ENCODE data around the gene PAM.

The PAM gene

GRCh38 chr5:102933316-102933715 lies 178.2 kb downstream of the PAM start:
- no peak for DNase-seq (ENCODE audit: low read depth, low spot score)

GRCh38 chr5:102933721-102934459 lies 178.8 kb downstream of the PAM start:
- DNase-seq (ENCODE audit: low read depth, low spot score): no peak

GRCh38 chr5:102937894-102938293 lies 182.8 kb downstream of the PAM start:
- no peak for DNase-seq (ENCODE audit: low read depth, low spot score)

- no peak for DNase-seq (ENCODE audit: low read depth, low spot score)
These were observed 186.0 kb downstream of the PAM start for GRCh38 chr5:102941111-102941510.

GRCh38 chr5:102946414-102946813 lies 191.3 kb downstream of the PAM start:
- no peak for DNase-seq (ENCODE audit: low read depth, low spot score)

- DNase-seq (ENCODE audit: low read depth, low spot score): no peak
These were observed 191.9 kb downstream of the PAM start for GRCh38 chr5:102946971-102947370.

- no peak for DNase-seq (ENCODE audit: low read depth, low spot score)
These were observed 200.4 kb downstream of the PAM start for GRCh38 chr5:102955488-102955887.

- no peak for DNase-seq (ENCODE audit: low read depth, low spot score)
These were observed 201.5 kb downstream of the PAM start for GRCh38 chr5:102956599-102956998.

GRCh38 chr5:102957141-102957540 lies 202.0 kb downstream of the PAM start:
- DNase-seq (ENCODE audit: low read depth, low spot score): no peak

- DNase-seq (ENCODE audit: low read depth, low spot score): no peak
These were observed 203.4 kb downstream of the PAM start for GRCh38 chr5:102958481-102959011.

GRCh38 chr5:102959055-102959454 lies 203.9 kb downstream of the PAM start:
- DNase-seq (ENCODE audit: low read depth, low spot score): no peak

- no peak for DNase-seq (ENCODE audit: low read depth, low spot score)
These were observed 206.6 kb downstream of the PAM start for GRCh38 chr5:102961671-102962070.

GRCh38 chr5:102965653-102966052 lies 210.5 kb downstream of the PAM start:
- DNase-seq (ENCODE audit: low read depth, low spot score): no peak

GRCh38 chr5:102969641-102970040 lies 214.5 kb downstream of the PAM start:
- no peak for DNase-seq (ENCODE audit: low read depth, low spot score)

GRCh38 chr5:102971676-102972293 lies 216.7 kb downstream of the PAM start:
- DNase-seq (ENCODE audit: low read depth, low spot score): no peak

GRCh38 chr5:102974177-102974576 lies 219.1 kb downstream of the PAM start:
- no peak for DNase-seq (ENCODE audit: low read depth, low spot score)

GRCh38 chr5:102975045-102975444 lies 219.9 kb downstream of the PAM start:
- no peak for DNase-seq (ENCODE audit: low read depth, low spot score)

GRCh38 chr5:102975457-102976182 lies 220.5 kb downstream of the PAM start:
- no peak for DNase-seq (ENCODE audit: low read depth, low spot score)

GRCh38 chr5:102981957-102982635 lies 227.0 kb downstream of the PAM start:
- DNase-seq (ENCODE audit: low read depth, low spot score): no peak

- no peak for DNase-seq (ENCODE audit: low read depth, low spot score)
These were observed 231.0 kb downstream of the PAM start for GRCh38 chr5:102986074-102986473.

- DNase-seq (ENCODE audit: low read depth, low spot score): no peak
These were observed 233.4 kb downstream of the PAM start for GRCh38 chr5:102988459-102988858.

GRCh38 chr5:102991802-102992201 lies 236.7 kb downstream of the PAM start:
- no peak for DNase-seq (ENCODE audit: low read depth, low spot score)
